B cell (primary cell): Measurements from ENCODE around the gene KDM5B. TPM values are rescaled to one million over a fixed set of nuclear protein-coding genes. Genes with fewer than 3 reads are reported as not detected.

Experiments used
- ATAC-seq: fragments of 200-7000 bp; cut with Tn5 transposase; one replicate; pipeline ENCODE4 v1.10.0; 2021; ENCODE audit warnings: low read depth, mild to moderate bottlenecking, moderate number of reproducible peaks, moderate library complexity
- CTCF ChIA-PET: fragments of 350-600 bp; sonication (Branson Sonifier 250); formaldehyde crosslinking; loops from one replicate; lab custom pipeline; 2021; ENCODE audit warnings: antibody characterized with exemption, inconsistent platforms; lab: Charles Lee
- POLR2A ChIA-PET: fragments of 350-600 bp; sonication (Branson Sonifier 250); formaldehyde crosslinking; loops from one replicate; lab custom pipeline; 2021; ENCODE audit warnings: antibody characterized with exemption; lab: Charles Lee
- DNase-seq: peaks from one replicate; pipeline ENCODE4 v3.0.0; 2013
- H2AFZ ChIP-seq: 2 replicates; pipeline ENCODE4 v1.6.1; 2012; ENCODE audit warnings: mild to moderate bottlenecking, low read depth, low read length; ENCODE audit not compliant: insufficient read depth, poor library complexity, severe bottlenecking
- H3K27ac ChIP-seq, 2 donors: 1 replicate in 1 of 2; 2 replicates in 1 of 2; pipeline ENCODE4 v1.5.1; 2012 to 2013; ENCODE audit warnings: low read length in 2 of 2, mild to moderate bottlenecking in 2 of 2, moderate library complexity in 1 of 2
- H3K27me3 ChIP-seq, 4 experiments: fragments of 200-600 bp in 1 of 4; sonication (generic) in 1 of 4; replicated peaks in 1 of 4; 1 replicate in 2 of 4; 2 replicates in 2 of 4; pipeline versions ENCODE4 v1.6.1 to v1.7.0; 2013 to 2016; ENCODE audit warnings: low read length in 3 of 4, mild to moderate bottlenecking in 2 of 4, mixed read lengths in 1 of 4, moderate library complexity in 1 of 4; ENCODE audit not compliant: insufficient read depth in 4 of 4, control insufficient read depth in 3 of 4; ENCODE audit errors: control extremely low read depth in 1 of 4
- H3K36me3 ChIP-seq, 2 experiments: replicated peaks in 1 of 2; 1 replicate in 1 of 2; 2 replicates in 1 of 2; pipeline versions ENCODE4 v1.6.1 to v1.7.1; 2013; ENCODE audit warnings: low read length in 1 of 2; ENCODE audit not compliant: insufficient read depth in 2 of 2, control insufficient read depth in 1 of 2; ENCODE audit errors: control extremely low read depth in 1 of 2, extremely low read depth in 1 of 2
- H3K4me1 ChIP-seq, 2 donors: fragments of 200-600 bp in 1 of 2; sonication (generic) in 1 of 2; 1 replicate in 1 of 2; 2 replicates in 1 of 2; pipeline versions ENCODE4 v1.5.1 to v1.6.1; 2013 to 2017; ENCODE audit warnings: low read length in 2 of 2; ENCODE audit not compliant: control insufficient read depth in 2 of 2, insufficient read depth in 2 of 2
- H3K4me2 ChIP-seq: replicated peaks from 2 replicates; pipeline ENCODE3; 2012; ENCODE audit warnings: mild to moderate bottlenecking, low read depth, low read length; ENCODE audit not compliant: poor library complexity, severe bottlenecking
- H3K4me3 ChIP-seq, 5 experiments: fragments of 200-600 bp in 1 of 5; sonication (generic) in 1 of 5; 1 replicate in 3 of 5; 2 replicates in 2 of 5; pipeline versions ENCODE4 v1.5.1 to v1.7.0; 2011 to 2016; ENCODE audit warnings: low read length in 4 of 5, mild to moderate bottlenecking in 4 of 5, low read depth in 2 of 5, control low read depth in 1 of 5, moderate library complexity in 1 of 5; ENCODE audit not compliant: insufficient read depth in 1 of 5; ENCODE audit errors: control extremely low read depth in 1 of 5, extremely low read depth in 1 of 5
- H3K79me2 ChIP-seq: fragments of 200-600 bp; sonication (generic); one replicate; pipeline ENCODE4 v1.6.0; 2016; ENCODE audit warnings: low read length; ENCODE audit not compliant: control insufficient read depth, insufficient read depth
- H3K9ac ChIP-seq: fragments of 200-600 bp; sonication (generic); 2 replicates; pipeline ENCODE4 v1.6.1; 2017; ENCODE audit warnings: mild to moderate bottlenecking, low read length, moderate library complexity
- H3K9me3 ChIP-seq, 3 donors: one replicate each; pipeline versions ENCODE4 v1.6.1 to v1.7.1; 2013; ENCODE audit warnings: low read length in 2 of 3; ENCODE audit not compliant: control insufficient read depth in 2 of 3, insufficient read depth in 1 of 3; ENCODE audit errors: control extremely low read depth in 1 of 3
- H4K20me1 ChIP-seq: 2 replicates; pipeline ENCODE4 v1.6.0; 2012; ENCODE audit warnings: mild to moderate bottlenecking, low read length; ENCODE audit not compliant: insufficient read depth, control insufficient read depth, poor library complexity, severe bottlenecking
- H3K27ac Mint-ChIP-seq: one replicate; pipeline ENCODE4 v1.8.0; 2021; ENCODE audit warnings: mixed read lengths
- H3K27me3 Mint-ChIP-seq: one replicate; pipeline ENCODE4 v1.8.0; 2021; ENCODE audit warnings: mixed read lengths
- H3K4me1 Mint-ChIP-seq: one replicate; pipeline ENCODE4 v1.8.0; 2021; ENCODE audit warnings: mixed read lengths
- H3K4me3 Mint-ChIP-seq: one replicate; pipeline ENCODE4 v1.8.0; 2021; ENCODE audit warnings: mixed read lengths
- H3K9me3 Mint-ChIP-seq: one replicate; pipeline ENCODE4 v1.8.0; 2022; ENCODE audit warnings: mixed read lengths; ENCODE audit not compliant: insufficient read depth
- EZH2 ChIP-seq: IDR thresholded peaks from 2 replicates; pipeline ENCODE4 v1.6.1; 2012; ENCODE audit warnings: borderline replicate concordance, low read depth, mild to moderate bottlenecking, moderate library complexity, low read length; ENCODE audit not compliant: insufficient read depth, poor library complexity, severe bottlenecking
- WGBS: methylation state at CpG from one replicate; pipeline ENCODE4 v1.1.5; 2013; ENCODE audit warnings: missing lambda C conversion rate; ENCODE audit not compliant: insufficient coverage; 5-methylcytosine and 5-hydroxymethylcytosine counted together
- intact Hi-C: fragments of 100-400 bp; cut with micrococcal nuclease; formaldehyde crosslinking; loops from one replicate; pipeline ENCODE4 v1.10.0; 2022
- polyA plus RNA-seq: library from polyadenylated mRNA; depleted of rRNA; stranded (reverse); fragments of >200 nt; gene quantifications from 2 replicates; pipeline ENCODE4 v1.2.3, GENCODE V29; 2012
- total RNA-seq, 2 donors: library from RNA; stranded (reverse); fragments of 120-200 nt in 1 of 2; gene quantifications; 1 replicate in 1 of 2; 2 replicates in 1 of 2; pipeline versions ENCODE4 v1.2.3 to v1.2.4, GENCODE V29; 2013 to 2022
- TF ChIP-seq, protein P1 (sequence below): fragments of 200-600 bp; IDR thresholded peaks from one replicate; pipeline ENCODE4 v1.8.0; 2022; ENCODE audit warnings: antibody characterized with exemption, mild to moderate bottlenecking

KDM5B gene
- total and polyA plus RNA-seq, 2 donors (not counting 1 experiment from before 2014, with no cell fraction given), result 11.2 to 62.7 TPM

GRCh38 chr1:202794051-202794740, 14.0 kb downstream of the KDM5B start:
- H3K27ac Mint-ChIP-seq, result no peak overlapping the region

DNA sequence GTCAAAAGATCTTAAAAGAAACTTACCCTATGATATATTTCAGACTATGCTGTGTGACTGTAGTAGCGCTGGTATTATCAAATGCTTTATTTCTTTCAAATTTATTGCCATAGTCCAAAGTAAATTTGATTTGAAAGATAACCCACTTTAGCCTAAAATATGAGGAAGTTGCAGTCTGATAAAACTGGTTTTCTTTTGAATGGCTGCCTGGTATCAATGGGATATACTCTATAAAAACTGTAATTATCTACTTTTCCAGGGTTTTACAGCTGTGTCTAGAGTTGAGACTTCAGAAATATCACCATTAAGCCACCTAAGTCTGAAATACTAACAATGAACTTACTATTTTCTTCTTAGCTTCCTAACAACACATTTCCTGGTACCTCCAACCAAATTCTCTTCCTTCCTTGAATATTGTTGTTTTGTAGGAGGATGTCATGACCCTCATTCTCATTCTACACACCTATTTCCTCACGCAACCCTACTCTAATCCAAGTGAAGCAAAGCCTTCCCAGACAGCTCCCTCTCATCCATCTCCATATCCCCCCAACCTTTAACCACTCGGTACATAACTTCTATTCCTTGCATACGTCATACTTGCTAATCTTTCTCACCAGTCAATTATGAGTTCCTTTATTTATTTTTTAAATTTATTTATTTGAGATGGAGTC, 17.0 kb downstream of the KDM5B start:
- Mint-ChIP-seq H3K9me3 (no peaks in the 10 kb centered on the region), H3K27me3 (no peaks in the 10 kb centered on the region), H3K27ac (no peak overlapping the region), H3K4me3 (no peak overlapping the region), H3K4me1 (peaks cover 37% of the 10 kb centered on the region)
- H3K27me3 ChIP-seq, result no peaks in the 10 kb centered on the region
- peaks cover 75% of the 10 kb centered on the region for H3K79me2 ChIP-seq
- no peaks in the 10 kb centered on the region for H3K36me3 ChIP-seq
- ChIA-PET POLR2A (no interaction called here), CTCF (interaction anchor here (1.3 kb wide), 1 partner anchor 9 kb away, joined by 4 read pairs; no protein-coding TSS in a partner anchor)
- intact Hi-C loops, result no loop called here
- ATAC-seq (no peak), DNase-seq (no peak)
- no peak overlapping the region for H3K4me2 ChIP-seq
- peaks cover 47% of the 10 kb centered on the region for H4K20me1 ChIP-seq
- TF ChIP-seq, protein P1, sequence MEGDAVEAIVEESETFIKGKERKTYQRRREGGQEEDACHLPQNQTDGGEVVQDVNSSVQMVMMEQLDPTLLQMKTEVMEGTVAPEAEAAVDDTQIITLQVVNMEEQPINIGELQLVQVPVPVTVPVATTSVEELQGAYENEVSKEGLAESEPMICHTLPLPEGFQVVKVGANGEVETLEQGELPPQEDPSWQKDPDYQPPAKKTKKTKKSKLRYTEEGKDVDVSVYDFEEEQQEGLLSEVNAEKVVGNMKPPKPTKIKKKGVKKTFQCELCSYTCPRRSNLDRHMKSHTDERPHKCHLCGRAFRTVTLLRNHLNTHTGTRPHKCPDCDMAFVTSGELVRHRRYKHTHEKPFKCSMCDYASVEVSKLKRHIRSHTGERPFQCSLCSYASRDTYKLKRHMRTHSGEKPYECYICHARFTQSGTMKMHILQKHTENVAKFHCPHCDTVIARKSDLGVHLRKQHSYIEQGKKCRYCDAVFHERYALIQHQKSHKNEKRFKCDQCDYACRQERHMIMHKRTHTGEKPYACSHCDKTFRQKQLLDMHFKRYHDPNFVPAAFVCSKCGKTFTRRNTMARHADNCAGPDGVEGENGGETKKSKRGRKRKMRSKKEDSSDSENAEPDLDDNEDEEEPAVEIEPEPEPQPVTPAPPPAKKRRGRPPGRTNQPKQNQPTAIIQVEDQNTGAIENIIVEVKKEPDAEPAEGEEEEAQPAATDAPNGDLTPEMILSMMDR, result no peak
- no peak for TF ChIP-seq EZH2
- no CpG with 5 or more reads among the region's 4 CpGs for WGBS
- peaks cover 8 to 13% of the 10 kb centered on the region in 2 donors for H3K4me1 ChIP-seq
- H3K9ac ChIP-seq, result no peak overlapping the region
- no peak overlapping the region for H3K27ac ChIP-seq
- no peak overlapping the region for H2AFZ ChIP-seq
- H3K4me3 ChIP-seq, result no peak overlapping the region
- no peaks in the 10 kb centered on the region for H3K9me3 ChIP-seq

More at GRCh38 chr1:202794051-202794740, 14.0 kb downstream of the KDM5B start:
- Mint-ChIP-seq H3K9me3 (no peaks in the 10 kb centered on the region), H3K4me3 (no peak overlapping the region), H3K4me1 (peaks cover 48% of the 10 kb centered on the region), H3K27me3 (no peaks in the 10 kb centered on the region)
- DNase-seq, result no peak
- Histone ChIP-seq H2AFZ (no peak overlapping the region), H3K9me3 (no peaks in the 10 kb centered on the region), H3K4me1 (peaks cover 19 to 29% of the 10 kb centered on the region in 2 donors), H3K27me3 (no peaks in the 10 kb centered on the region), H3K36me3 (no peaks in the 10 kb centered on the region), H3K4me2 (no peak overlapping the region), H4K20me1 (peaks cover 68% of the 10 kb centered on the region), H3K27ac (no peak overlapping the region), H3K4me3 (no peak overlapping the region), H3K9ac (no peak overlapping the region), H3K79me2 (peaks cover 88% of the 10 kb centered on the region)
- ChIA-PET CTCF (no interaction called here), POLR2A (no interaction called here)
- TF ChIP-seq, protein P1, result no peak
- TF ChIP-seq EZH2, result no peak
- no peak for ATAC-seq
- intact Hi-C loops, result no loop called here
